Stimulated activated CD4-positive, alpha-beta T cell treated with anti-CD3 and anti-CD28 coated beads, Interleukin-2, amount 100 ng/mL, for 4 hours (primary cell): ENCODE measurements around the gene SSX2IP.
"Not testable (repeated sequence)": the region's sequence is repeated elsewhere in the genome, so short reads cannot be mapped to it uniquely, and the experiment has no call there.

Source experiments
- DNase-seq: peaks from one replicate; pipeline ENCODE4 v3.0.0-alpha.2; 2020; ENCODE audit warnings: low read depth

The SSX2IP gene, protein sequence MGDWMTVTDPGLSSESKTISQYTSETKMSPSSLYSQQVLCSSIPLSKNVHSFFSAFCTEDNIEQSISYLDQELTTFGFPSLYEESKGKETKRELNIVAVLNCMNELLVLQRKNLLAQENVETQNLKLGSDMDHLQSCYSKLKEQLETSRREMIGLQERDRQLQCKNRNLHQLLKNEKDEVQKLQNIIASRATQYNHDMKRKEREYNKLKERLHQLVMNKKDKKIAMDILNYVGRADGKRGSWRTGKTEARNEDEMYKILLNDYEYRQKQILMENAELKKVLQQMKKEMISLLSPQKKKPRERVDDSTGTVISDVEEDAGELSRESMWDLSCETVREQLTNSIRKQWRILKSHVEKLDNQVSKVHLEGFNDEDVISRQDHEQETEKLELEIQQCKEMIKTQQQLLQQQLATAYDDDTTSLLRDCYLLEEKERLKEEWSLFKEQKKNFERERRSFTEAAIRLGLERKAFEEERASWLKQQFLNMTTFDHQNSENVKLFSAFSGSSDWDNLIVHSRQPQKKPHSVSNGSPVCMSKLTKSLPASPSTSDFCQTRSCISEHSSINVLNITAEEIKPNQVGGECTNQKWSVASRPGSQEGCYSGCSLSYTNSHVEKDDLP

DNA sequence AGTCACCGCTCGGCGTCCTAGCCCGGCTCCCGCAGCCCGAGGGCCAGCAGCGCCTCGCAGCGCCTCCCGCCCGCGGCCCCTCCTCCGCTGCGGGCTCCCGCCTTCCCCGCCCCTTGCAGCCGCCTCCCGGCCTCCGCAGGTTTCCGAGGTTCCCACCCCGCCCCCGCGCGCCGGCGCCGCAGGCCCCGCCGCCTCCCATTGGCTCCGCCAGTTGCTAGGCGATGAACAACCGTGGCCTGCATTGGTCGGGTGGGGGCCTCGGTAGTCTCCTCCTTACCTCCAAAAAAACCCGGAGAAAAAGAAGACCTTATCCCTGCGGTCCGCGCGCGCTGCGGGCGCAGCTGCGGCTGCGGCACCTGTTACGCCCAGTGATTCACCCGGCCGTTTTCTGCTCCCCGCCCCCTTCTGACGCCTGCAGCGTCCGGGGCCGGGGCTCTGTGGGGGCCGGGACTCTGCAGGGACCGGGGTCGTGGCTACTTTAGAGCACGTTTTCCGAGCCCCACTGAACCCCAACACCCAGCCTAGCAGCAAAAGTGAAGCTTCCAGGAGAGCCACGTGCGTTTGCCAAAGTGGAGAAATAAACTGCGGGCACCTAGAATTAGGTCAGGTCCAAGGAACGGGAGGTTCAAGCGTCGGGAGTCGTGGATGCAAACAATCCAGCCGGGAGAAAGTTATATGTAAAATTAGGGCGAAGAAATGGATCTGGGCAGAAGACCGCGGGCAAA lies at the start of gene SSX2IP:
Gene SSX2IP (minus strand): TSS at position 65 of the 725 bp plus-strand sequence. CDS start 19,242 bp downstream, outside the sequence.
- DNase-seq: peak; percentile 98

DNA sequence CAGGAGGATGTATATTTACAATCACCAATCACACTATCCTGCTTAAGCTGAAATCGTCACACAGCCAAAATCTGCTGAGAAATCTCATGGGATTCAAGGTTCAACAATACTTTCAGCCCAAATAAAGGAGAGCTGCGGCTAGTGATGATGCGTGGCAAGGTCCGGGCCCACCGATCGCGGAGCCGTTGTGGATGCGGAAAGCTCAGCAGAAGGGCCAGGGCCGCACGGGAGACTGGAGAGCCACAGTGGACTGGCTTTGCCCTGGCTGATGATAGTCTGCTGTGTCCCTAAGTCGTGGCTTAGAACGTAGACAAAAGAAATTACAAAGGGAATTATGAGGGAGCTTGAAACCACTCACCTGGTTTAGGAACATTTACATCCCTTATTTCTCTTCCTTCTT lies 48.0 kb upstream of the SSX2IP start:
- DNase-seq: no peak

GRCh38 chr1:84737590-84737989 lies 47.3 kb upstream of the SSX2IP start:
- DNase-seq: no peak

DNA sequence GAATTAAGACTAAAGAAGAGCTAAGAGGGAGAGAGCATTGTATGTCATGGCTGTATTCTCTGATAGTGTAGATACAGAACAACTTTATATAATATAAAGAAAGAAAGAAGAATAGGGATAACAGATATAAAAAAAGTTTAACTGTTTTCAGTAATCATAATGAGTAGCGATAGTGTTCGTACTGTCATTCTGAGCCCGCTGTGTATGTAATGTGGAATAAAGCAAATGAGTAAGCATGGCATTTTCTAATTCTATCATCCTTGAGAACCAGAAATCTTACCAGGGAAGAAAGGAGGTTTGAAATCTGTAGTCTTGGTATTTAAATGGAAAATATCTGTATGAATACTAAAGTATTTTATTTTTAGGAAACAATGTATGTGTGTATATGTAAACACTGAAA lies 46.7 kb upstream of the SSX2IP start:
- DNase-seq: no peak

DNA sequence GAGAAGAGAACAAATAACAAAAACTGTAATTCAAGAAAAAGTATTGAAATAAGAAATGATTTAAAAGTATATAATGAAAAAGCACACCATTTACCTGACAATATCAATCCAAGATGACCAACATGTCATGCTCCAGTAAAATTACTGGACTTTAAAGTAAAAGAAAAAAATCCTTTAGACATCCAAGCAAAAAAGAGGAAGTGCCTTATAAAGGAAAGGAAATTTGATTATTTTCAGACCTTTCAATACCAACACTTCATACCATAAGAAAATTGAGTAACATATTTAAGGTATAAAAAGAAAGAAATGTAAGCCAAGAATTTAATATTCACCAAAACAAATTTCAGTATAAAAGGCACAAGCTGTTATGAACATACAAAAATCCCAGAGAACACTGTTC lies 46.2 kb upstream of the SSX2IP start:
- no peak for DNase-seq

DNA sequence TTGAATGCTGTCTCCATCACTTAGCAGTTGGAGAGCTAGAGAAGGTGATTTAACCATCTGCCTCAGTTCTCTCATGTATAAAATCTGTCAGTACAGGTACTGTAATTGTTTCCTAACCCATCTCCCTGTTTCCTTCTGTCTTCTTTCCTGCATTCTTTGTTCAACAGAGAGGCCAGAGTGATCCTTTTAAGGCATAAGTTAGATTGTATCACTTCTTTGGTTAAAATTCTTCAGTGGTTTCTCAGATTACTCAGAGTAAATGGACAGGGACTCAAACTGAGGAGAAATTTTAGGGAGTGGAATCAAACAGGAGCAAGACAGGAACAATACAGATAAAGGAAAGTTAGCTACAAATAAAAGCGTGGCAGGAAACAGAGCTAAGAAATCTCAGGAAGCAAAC lies 45.2 kb upstream of the SSX2IP start:
- no peak for DNase-seq

GRCh38 chr1:84732520-84732919 lies 42.3 kb upstream of the SSX2IP start:
- no peak for DNase-seq

- DNase-seq: no peak
These were observed 41.3 kb upstream of the SSX2IP start for GRCh38 chr1:84731519-84731918.

- not testable (repeated sequence) for DNase-seq
These were observed 37.5 kb upstream of the SSX2IP start for GRCh38 chr1:84727711-84728110.

- DNase-seq: no peak
These were observed 36.6 kb upstream of the SSX2IP start for GRCh38 chr1:84726593-84727499.

DNA sequence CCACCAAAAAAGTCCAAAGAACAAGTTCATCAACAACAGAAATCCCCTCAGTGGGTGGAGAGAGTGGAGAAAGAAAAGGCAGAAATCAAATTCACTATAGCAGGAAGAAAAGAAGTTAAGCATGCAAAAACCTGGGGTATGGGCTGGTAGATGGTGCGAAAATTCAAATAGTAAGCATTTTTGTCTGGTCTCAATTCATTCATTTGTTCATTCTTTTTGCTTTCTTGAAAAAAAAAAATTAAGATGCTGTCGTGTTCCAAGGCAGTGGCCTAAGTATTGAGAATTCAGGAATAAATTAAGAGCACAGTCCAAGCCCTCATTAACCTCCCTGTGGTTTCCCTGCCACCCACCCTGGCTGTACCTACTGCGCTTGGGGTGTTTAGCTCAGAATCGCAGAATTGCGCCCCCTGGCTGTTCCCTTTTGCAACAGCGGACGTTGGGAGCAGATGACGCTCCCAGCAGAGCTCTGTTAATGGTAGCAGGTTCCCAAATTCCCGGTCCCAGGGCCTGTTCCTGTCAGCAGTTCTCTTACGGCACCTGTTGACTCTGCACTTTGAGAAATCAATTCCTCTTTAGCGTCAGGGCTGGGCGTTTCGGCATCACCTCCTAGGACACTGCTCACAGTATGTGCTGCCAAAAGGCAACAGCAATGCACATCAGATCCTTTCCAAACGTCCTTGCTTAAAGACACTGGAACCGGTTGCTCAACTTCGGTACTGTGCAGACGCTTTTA lies 34.0 kb upstream of the SSX2IP start:
- DNase-seq: peak; percentile 27

GRCh38 chr1:84722794-84723193 lies 32.5 kb upstream of the SSX2IP start:
- DNase-seq: no peak

DNA sequence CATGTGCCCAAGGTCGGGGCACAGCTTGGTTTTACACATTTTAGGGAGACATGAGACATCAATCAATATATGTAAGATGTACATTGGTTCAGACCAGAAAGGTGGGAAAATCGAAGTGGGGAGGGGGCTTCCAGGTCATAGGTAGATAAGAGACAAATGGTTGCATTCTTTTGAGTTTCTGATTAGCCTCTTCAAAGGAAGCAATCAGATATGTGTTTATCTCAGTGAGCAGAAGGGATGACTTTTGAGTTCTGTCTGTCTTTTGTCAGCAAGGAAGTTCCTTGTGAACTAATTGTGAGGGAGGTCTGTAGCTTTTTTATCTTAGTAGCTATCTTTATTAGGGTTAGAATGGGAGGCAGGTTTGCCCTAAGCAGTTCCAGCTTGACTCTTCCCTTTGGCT lies 31.6 kb upstream of the SSX2IP start:
- DNase-seq: not testable (repeated sequence)

GRCh38 chr1:84721152-84721551 lies 30.9 kb upstream of the SSX2IP start:
- no peak for DNase-seq

GRCh38 chr1:84720221-84720780 lies 30.0 kb upstream of the SSX2IP start:
- no peak for DNase-seq

DNA sequence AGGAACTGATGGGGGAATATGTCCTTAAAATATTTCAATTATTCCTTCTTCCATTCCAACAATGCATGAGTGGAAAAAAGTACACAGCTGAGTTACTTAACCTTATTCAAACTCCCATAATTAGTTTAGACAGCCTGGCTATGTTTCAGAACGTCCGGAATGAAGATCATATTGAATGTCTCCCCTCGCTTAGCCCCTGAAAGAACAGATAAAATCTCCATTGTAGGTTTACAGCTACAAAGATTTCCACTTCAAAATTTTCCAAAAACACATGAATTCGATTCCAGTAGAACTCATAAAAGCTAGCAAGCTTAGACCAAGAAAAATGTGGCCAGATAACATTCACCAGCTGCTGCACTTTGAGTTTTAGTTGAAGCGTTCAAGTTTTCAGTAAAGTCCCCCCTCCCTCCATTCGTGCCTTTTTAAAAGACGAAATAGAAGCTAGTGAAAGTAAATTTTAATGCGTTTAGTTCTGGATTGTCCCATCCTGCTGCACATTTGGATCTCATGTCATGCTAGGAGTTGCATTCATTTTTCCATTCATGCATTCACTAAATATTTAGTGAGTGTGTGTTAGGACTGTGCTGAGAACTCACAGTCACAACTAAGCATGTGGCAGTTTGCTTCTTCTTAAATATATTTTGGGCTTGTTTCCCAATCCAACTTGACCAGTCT lies 29.4 kb upstream of the SSX2IP start:
- DNase-seq: no peak

- DNase-seq: no peak
These were observed 25.2 kb upstream of the SSX2IP start for GRCh38 chr1:84715342-84716019.

DNA sequence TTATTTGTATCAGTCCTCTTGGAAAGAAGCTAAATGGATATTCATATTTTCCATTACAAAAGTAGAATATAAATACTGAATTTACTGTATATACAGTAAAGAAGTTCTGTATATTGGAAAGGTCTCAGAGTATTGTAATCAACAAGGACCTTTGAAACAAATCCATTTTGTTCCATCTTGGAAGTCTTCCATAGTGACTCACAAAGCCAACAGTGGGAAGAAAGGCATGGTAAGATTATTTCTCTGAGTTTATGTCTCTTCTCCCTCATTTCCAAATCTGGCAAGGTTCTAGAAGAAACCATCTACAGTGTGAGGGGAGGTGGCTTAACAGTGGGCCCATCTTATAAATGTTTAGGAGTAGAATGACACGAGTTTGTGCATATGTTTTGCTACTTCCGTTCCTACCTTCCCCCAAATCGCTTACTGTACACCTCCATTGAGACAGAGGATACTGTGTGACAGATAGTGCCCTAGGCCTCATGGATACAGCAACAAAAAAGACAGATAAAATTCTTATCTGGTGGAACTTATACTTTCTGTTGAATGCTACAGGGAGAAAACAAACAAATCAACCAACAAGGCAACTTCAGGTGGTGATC lies 22.1 kb upstream of the SSX2IP start:
- no peak for DNase-seq

DNA sequence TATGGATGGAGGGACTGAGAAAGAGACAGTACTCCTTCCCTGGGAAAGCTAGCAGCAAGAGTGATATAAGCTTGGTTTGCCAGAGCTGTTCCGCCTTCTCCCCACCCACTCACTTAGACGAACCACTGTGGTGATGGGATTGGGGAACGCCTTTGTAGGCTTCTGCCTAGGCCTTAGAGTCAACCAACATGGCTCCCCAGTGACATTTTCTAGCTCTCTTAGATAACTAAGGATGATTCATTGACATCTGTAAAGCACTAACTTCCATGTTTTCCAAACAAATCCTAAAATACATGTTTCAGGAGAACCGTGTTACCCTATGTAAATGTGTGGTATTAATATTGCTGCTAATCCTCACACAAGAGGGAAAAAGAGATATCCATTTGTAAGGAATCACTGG lies 21.6 kb upstream of the SSX2IP start:
- DNase-seq: no peak
